GM18870 (cell line): Measurements from ENCODE around the gene CD59.

Source experiments
- ATAC-seq: cut with Tn5 transposase; IDR thresholded peaks from one replicate; pipeline ENCODE4 v1.9.1; 2021; ENCODE audit warnings: moderate library complexity; ENCODE audit not compliant: unreplicated experiment

CD59 gene

GRCh38 chr11:33736148-33736812 is at the start of gene CD59:
Gene CD59, minus strand, starts transcription at chr11:33736423. Its CDS starts 13,978 bp downstream, at chr11:33722445.
- peak; percentile 35 for ATAC-seq

GRCh38 chr11:33785609-33786008 is 49.4 kb upstream of the CD59 start:
- ATAC-seq, result no peak

- no peak for ATAC-seq
Measured at GRCh38 chr11:33779849-33780528, 43.8 kb upstream of the CD59 start.

GRCh38 chr11:33778675-33779074 is 42.5 kb upstream of the CD59 start:
- ATAC-seq, result no peak

GRCh38 chr11:33777906-33778305 is 41.7 kb upstream of the CD59 start:
- no peak for ATAC-seq

- ATAC-seq, result peak; percentile 38
Measured at GRCh38 chr11:33775832-33776470, 39.7 kb upstream of the CD59 start.

- ATAC-seq, result no peak
Measured at GRCh38 chr11:33775467-33775807, 39.2 kb upstream of the CD59 start.

GRCh38 chr11:33774736-33775466 is 38.7 kb upstream of the CD59 start:
- ATAC-seq, result no peak

- ATAC-seq, result no peak
Measured at GRCh38 chr11:33773987-33774735, 37.9 kb upstream of the CD59 start, which contains the start of gene FBXO3. Gene FBXO3, minus strand, starts transcription at chr11:33774520. Its CDS starts 23 bp downstream, at chr11:33774497.

GRCh38 chr11:33773404-33773986 is 37.3 kb upstream of the CD59 start:
- ATAC-seq, result no peak

GRCh38 chr11:33772870-33773269 is 36.6 kb upstream of the CD59 start:
- ATAC-seq, result no peak

GRCh38 chr11:33772300-33772699 is 36.1 kb upstream of the CD59 start:
- no peak for ATAC-seq

- no peak for ATAC-seq
Measured at GRCh38 chr11:33770236-33770635, 34.0 kb upstream of the CD59 start.

- ATAC-seq, result no peak
Measured at GRCh38 chr11:33769542-33769941, 33.3 kb upstream of the CD59 start.

- ATAC-seq, result no peak
Measured at GRCh38 chr11:33767624-33768023, 31.4 kb upstream of the CD59 start.

GRCh38 chr11:33766085-33766484 is 29.9 kb upstream of the CD59 start:
- no peak for ATAC-seq

GRCh38 chr11:33761471-33761870 is 25.2 kb upstream of the CD59 start:
- peak; percentile 80 for ATAC-seq

- peak; percentile 98 for ATAC-seq
Measured at GRCh38 chr11:33753304-33753967, 17.2 kb upstream of the CD59 start.

GRCh38 chr11:33751878-33752277 is 15.7 kb upstream of the CD59 start:
- ATAC-seq, result no peak

GRCh38 chr11:33747979-33748378 is 11.8 kb upstream of the CD59 start:
- no peak for ATAC-seq
